ENCODE data around the gene LZTFL1. TPM values are rescaled to one million over a fixed set of nuclear protein-coding genes. Genes with fewer than 3 reads are reported as not detected.

Gene LZTFL1
- total RNA-seq, 1 donor from 2014 or later = 40.0 TPM

DNA sequence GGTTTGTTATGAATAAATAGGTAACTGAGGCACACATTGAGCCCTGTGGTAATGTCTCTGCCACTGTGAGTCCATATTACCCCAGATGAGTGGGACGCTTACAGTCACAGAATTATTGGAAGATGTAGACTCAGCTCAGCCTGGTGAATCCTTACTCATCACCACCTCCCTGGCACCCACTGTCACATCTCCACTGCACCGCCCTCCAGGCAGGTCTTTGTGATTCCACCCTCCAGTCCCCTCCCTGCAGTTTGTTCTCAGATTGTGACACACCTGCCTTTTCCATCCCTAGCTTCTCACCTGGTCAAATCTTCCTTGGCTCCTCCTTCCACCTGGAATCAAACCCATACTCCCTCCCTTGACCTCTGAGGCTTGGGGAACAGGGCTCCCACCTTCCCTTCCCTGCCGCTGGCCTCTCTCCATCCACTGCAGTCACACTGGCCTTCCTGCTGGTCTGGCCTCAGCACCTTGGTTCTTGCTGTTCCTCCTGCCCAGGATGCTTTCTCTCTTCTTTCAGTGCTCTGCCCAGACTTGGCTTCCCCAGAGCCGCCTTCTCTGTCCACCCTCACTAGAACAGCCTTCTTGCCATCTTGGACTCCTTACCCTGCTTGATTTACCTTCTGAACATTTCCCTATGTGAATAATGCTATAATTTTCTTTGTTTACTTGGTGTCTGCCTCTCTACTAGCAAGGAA, 55.0 kb downstream of the LZTFL1 start:
- DNase-seq (ENCODE audit: low spot score) = no peak

DNA sequence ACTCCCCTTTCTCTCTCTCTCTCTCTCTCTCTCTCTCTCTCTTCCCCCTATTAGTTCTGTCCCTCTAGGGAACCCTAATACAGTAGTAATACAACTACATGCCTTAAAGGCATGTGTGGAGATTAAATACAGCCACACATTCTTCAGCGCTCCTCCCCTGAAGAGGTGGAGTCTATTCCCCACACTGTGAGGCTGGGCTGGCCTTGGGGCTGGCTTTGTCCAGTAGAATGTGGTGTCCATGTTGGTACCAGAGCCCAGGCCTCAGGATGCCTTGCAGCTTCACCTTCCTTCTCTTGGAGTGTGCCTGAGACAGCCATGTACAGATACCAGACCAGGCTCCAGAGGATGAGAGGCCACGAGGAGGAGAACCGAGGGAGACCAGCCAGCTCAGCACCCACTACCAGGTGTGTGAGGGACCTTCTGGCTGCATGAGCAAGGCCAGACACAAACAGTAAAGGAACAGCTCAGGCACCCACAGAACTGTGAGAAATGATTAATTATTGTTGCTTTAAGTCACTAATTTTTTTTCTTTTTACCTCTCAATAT, 56.2 kb downstream of the LZTFL1 start:
- no peak for DNase-seq (ENCODE audit: low spot score)

DNA sequence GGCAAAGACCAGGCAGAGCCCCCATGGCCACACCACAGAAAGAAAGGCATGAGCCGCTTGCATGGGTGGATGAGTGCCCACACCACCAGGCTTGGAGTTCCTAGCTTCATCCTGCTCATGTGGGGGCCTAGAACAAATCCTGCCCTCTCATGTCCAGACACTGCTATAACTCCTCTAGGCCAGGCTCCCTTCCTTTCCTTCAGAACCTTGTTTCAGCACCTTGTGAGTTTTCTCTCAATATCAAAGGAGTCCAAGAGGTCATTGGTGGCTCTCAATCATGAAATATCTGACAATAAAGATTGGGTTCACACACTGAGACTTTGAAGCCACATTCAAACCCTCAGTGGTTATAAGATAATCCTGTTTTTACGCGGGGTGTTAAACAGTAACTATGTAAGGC, 58.3 kb downstream of the LZTFL1 start:
- no peak for DNase-seq (ENCODE audit: low spot score)

DNA sequence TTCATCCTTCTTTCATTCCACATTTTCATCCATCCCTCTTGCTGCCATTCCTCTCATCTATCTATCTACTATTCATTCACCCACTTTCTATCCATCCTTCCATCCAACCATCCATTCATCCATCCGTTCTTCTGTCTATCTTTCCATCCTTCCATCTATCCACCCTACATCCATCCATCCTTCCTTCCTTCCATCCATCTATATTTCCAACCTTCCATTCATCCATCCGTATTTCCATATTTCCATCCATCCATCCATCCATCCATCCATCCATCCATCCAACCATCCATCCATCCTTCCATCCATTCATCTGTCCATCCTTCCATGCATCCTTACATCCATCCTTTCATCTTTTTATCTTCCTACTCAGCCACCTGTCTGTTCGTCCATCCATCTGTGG, 59.5 kb downstream of the LZTFL1 start:
- DNase-seq (ENCODE audit: low spot score) = no peak

GRCh38 chr3:45781841-45782240, 60.1 kb downstream of the LZTFL1 start:
- no peak for DNase-seq (ENCODE audit: low spot score)

- DNase-seq (ENCODE audit: low spot score) = no peak
These were observed 60.6 kb downstream of the LZTFL1 start for GRCh38 chr3:45781271-45781670.

GRCh38 chr3:45779746-45780735, 61.9 kb downstream of the LZTFL1 start:
- no peak for DNase-seq (ENCODE audit: low spot score)

GRCh38 chr3:45778761-45779201, 63.1 kb downstream of the LZTFL1 start:
- DNase-seq (ENCODE audit: low spot score) = no peak

DNA sequence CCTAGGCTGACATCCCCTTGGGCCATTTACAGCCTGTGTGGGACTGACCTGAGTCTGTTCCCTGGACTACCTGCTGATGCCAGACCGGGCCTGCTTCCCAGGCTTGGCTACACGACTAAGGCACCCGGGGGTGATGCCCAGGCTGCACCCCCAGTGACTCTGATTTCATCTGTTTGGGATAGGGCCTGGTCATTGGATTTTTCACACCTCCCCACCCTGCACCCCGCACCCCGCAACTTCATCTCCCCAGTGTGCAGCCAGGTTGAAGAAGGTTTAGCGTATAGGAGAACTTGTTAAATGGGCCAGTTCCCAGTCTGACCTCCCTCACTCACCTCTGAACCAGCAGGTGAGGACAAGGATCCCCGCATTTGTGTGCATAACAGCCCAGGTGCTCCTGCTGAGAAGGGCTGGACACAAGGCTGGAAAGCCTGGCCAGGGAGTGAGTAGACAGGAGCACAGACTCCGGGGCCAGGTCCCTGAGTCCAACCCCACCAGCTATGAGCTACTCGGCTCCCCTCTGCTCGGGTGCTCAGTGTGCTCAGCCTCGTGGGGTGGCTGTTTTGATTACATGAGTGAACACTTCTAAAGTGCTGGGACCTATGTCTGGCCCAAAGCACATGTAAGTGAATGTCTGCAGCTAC, 64.1 kb downstream of the LZTFL1 start:
- no peak for DNase-seq (ENCODE audit: low spot score)

DNA sequence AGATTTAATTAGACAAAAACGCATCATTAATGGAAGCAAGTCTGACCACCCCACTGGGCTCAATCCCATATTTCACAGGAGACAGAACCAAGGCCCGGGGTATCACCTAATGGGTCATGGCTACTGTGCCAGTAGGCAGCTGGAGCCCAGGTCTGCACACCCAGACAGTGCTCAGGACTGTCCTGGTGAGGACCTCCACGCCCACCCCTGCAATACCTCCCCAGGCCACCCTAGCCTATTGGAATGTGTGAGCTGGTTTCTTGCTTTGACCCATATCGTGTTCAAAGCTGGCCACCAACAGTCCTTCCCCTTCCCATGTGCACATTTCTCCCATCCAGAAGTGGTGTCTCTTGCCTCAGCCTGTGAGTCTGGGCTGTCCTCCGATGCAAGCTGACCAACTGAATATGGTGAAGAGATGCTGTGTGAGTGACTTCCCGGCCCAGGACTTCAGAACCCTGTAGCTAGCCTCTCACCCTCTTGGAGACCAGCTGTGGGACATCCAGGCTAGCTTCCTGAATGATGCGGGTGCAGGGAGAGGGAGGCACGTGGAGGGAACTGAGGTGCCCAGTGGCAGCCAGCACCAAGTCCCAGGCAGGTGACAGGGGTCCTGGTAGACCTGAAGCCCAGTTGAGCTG, 64.7 kb downstream of the LZTFL1 start:
- no peak for DNase-seq (ENCODE audit: low spot score)

- DNase-seq (ENCODE audit: low spot score) = no peak
These were observed 65.3 kb downstream of the LZTFL1 start for GRCh38 chr3:45776611-45777010.

- no peak for DNase-seq (ENCODE audit: low spot score)
These were observed 65.7 kb downstream of the LZTFL1 start for GRCh38 chr3:45776301-45776595.

DNA sequence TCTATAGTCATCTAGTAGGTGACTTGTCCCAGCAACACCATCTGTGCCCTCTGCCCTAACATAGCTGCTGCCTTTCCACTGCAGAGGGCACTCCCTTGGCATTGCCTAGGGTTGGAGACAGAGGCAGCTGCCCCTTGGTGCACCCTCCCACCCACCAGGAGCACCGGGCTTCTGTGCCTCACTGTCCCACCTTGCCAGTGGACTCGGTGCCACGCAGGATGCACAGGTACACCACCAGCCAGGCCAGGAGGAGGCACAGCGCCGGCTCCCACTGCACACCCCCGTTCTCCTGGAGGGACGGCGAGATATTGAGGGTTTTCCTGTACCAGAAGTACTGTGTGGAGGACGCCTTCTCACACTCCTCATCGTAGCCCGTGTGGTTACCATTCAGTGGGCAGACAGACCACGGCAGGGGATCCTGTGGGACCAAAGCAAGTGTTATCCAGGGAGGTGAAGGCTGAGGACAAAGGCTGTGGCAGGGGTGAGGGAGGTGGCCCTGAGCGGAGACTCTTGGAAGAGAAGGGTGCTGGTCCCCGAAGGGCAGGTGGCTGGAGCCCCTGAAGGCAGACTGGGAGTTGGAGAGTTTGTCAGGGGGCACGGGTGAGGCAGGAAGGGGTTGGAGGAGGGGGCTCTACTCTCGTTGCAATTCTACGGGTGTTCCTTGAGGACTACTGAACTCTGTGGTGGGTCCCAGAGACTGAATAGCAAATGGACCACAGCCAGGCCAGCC, 66.2 kb downstream of the LZTFL1 start:
- no peak for DNase-seq (ENCODE audit: low spot score)

- no peak for DNase-seq (ENCODE audit: low spot score)
These were observed 67.1 kb downstream of the LZTFL1 start for GRCh38 chr3:45774581-45775521.

GRCh38 chr3:45773714-45774449, 68.0 kb downstream of the LZTFL1 start:
- DNase-seq (ENCODE audit: low spot score) = no peak
